K562 (cell line): ENCODE data around the gene LHB. TPM values are rescaled to one million over a fixed set of nuclear protein-coding genes. Genes with fewer than 3 reads are reported as not detected.

Experiments used
- ARID1B ChIP-seq: fragments of 450-650 bp; IDR thresholded peaks from 2 replicates; pipeline ENCODE4 v1.6.1; 2016; ENCODE audit warnings: antibody characterized with exemption, mild to moderate bottlenecking, inconsistent platforms
- CBFA2T3 ChIP-seq: fragments of 450-650 bp; IDR thresholded peaks from 2 replicates; pipeline ENCODE4 v1.6.1; 2017
- FOXJ3 ChIP-seq: sonication (generic); formaldehyde crosslinking; IDR thresholded peaks from 2 replicates; pipeline ENCODE4 v1.4.0; 2020; ENCODE audit warnings: mild to moderate bottlenecking, missing genetic modification reagents
- POLR2A ChIP-seq: fragments of 450-650 bp; conservative IDR thresholded peaks from 2 replicates; pipeline ENCODE4 v1.6.1; 2016
- RBFOX2 ChIP-seq: fragments of 200-400 bp; formaldehyde crosslinking; IDR thresholded peaks from 2 replicates; pipeline ENCODE4 v1.6.1; 2017; ENCODE audit warnings: low read depth, mild to moderate bottlenecking, low read length, moderate library complexity
- SMARCA5 ChIP-seq: fragments of 450-650 bp; IDR thresholded peaks from 2 replicates; pipeline ENCODE4 v1.6.1; 2016
- SUPT5H ChIP-seq: fragments of 450-650 bp; IDR thresholded peaks from 2 replicates; pipeline ENCODE4 v1.6.1; 2016
- ZNF24 ChIP-seq: fragments of 450-650 bp; IDR thresholded peaks from 2 replicates; pipeline ENCODE4 v1.6.1; 2016
- polyA plus RNA-seq, 8 experiments: library from polyadenylated mRNA; depleted of rRNA in 4 of 8; stranded (reverse) in 5 of 8; unstranded in 3 of 8; fragments of >200 nt; fragmentation: Nextera tagmentation in 2 of 8; fragmentation: Illumina TruSeq in 1 of 8; extraction: Ambion mirVana in 2 of 8; extraction: Trizol in 1 of 8; gene quantifications; 2 replicates each; pipeline versions ENCODE4 v1.2.1 to v1.2.3, GENCODE V29; 2011 to 2014; ENCODE audit warnings: inconsistent platforms in 1 of 8, missing spikeins in 1 of 8
- total RNA-seq, 7 experiments: library from RNA; depleted of rRNA in 6 of 7; stranded (reverse); fragments of >200 nt in 6 of 7; fragmentation: Illumina TruSeq in 2 of 7; extraction: Trizol in 2 of 7; gene quantifications; 2 replicates each; pipeline versions ENCODE4 v1.2.1 to v1.2.3, GENCODE V29; 2011 to 2021; ENCODE audit warnings: low replicate concordance in 1 of 7
- TF ChIP-seq, protein P1 (sequence below): fragments of 450-650 bp; IDR thresholded peaks from 2 replicates; pipeline ENCODE4 v1.6.1; 2016; ENCODE audit warnings: borderline replicate concordance
- TF ChIP-seq, protein P2 (sequence below): sonication (generic); formaldehyde crosslinking; IDR thresholded peaks from 2 replicates; pipeline ENCODE4 v1.9.0; 2022; ENCODE audit warnings: mild to moderate bottlenecking, missing genetic modification reagents
- TF ChIP-seq, protein P3 (sequence below), 2 experiments: fragments of 450-650 bp in 1 of 2; sonication (generic) in 1 of 2; formaldehyde crosslinking in 1 of 2; IDR thresholded peaks in 1 of 2; conservative IDR thresholded peaks in 1 of 2; 2 replicates each; pipeline versions ENCODE4 v1.6.1 to v1.8.1; 2016 to 2023; ENCODE audit warnings: mild to moderate bottlenecking in 2 of 2, moderate library complexity in 2 of 2, inconsistent platforms in 1 of 2, missing genetic modification reagents in 1 of 2
- TF ChIP-seq, protein P4 (sequence below): fragments of 450-650 bp; IDR thresholded peaks from 2 replicates; pipeline ENCODE4 v1.7.0; 2016; ENCODE audit warnings: borderline replicate concordance
- TF ChIP-seq, protein P5 (sequence below): fragments of 450-650 bp; IDR thresholded peaks from 2 replicates; pipeline ENCODE4 v1.6.1; 2018; ENCODE audit not compliant: partially characterized antibody
- TF ChIP-seq, protein P6 (sequence below), 2 experiments: fragments of 450-650 bp; IDR thresholded peaks; 2 replicates each; pipeline ENCODE4 v1.6.1; 2016

Gene LHB
- total and polyA plus RNA-seq, 9 of the 15 experiments (the other 6 are each of a cell fraction or from before 2014, with no cell fraction given), result 0.54 TPM; not detected in 8

DNA sequence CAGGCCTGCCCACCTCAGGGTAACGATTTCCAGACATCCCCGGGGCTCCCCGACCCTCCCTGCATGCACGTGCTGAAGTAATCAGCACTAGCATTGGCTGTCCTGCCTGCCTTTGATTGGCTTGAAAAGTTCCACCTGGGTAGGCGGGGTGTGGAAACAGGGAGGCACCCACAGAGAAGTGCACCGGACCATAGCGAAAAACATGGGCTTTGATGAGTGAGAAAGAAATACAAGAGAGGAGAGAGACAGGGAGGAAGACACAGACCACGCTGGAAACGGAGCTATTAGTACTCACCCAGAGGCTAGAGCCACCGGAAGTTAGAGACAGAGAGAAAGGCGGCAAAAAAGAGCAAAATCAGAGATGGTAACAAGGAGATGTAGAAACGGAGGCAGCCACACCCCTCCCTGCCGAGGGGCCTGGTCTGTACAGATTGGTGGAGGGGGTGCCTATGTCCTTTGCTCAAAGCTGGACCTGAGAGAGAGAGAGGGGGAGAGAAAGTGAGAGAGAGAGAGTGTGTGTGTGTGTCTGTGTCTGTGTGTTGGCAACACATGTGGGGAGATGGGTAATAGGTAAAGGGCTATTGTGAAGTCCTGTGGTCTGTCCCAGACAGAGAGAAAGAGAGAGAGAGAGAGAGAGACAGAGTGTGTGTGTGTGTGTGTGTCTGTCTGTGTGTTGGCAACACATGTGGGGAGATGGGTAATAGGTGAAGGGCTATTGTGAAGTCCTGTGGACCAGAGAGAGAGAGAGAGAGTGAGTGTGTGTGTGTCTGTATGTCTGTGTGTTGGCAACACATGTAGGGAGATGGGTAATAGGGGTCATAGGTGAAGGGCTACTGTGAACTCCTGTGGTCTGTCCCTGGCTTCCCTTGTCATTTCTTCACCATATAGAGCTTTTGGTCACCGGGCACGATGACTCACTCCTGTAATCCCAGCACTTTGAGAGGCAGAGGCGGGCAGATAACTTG lies 4.3 kb upstream of the LHB start (continued):
- TF ChIP-seq, protein P1, sequence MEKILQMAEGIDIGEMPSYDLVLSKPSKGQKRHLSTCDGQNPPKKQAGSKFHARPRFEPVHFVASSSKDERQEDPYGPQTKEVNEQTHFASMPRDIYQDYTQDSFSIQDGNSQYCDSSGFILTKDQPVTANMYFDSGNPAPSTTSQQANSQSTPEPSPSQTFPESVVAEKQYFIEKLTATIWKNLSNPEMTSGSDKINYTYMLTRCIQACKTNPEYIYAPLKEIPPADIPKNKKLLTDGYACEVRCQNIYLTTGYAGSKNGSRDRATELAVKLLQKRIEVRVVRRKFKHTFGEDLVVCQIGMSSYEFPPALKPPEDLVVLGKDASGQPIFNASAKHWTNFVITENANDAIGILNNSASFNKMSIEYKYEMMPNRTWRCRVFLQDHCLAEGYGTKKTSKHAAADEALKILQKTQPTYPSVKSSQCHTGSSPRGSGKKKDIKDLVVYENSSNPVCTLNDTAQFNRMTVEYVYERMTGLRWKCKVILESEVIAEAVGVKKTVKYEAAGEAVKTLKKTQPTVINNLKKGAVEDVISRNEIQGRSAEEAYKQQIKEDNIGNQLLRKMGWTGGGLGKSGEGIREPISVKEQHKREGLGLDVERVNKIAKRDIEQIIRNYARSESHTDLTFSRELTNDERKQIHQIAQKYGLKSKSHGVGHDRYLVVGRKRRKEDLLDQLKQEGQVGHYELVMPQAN, result peak; percentile 15; the same call in 1 of the 2 replicates
- TF ChIP-seq POLR2A (peak; percentile 45; the same call in 1 of the 2 replicates), FOXJ3 (CRISPR knock-in tag) (no peak), SUPT5H (0 out of 2 replicates have a peak, but pooled peaks have one; percentile 34), SMARCA5 (peak; percentile 54; the same call in 1 of the 2 replicates), ZNF24 (peak; percentile 29; the same call in 1 of the 2 replicates), ARID1B (peak; percentile 34), CBFA2T3 (0 out of 2 replicates have a peak, but pooled peaks have one; percentile 17), RBFOX2 (no peak)
- TF ChIP-seq, protein P2, sequence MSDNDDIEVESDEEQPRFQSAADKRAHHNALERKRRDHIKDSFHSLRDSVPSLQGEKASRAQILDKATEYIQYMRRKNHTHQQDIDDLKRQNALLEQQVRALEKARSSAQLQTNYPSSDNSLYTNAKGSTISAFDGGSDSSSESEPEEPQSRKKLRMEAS (CRISPR knock-in tag), result peak; percentile 23; the same call in 1 of the 2 replicates
- TF ChIP-seq, protein P3, sequence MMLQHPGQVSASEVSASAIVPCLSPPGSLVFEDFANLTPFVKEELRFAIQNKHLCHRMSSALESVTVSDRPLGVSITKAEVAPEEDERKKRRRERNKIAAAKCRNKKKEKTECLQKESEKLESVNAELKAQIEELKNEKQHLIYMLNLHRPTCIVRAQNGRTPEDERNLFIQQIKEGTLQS (IDR thresholded peaks at IDR 0.05), result peak; percentile 84
- TF ChIP-seq, protein P3 (CRISPR knock-in tag; conservative IDR thresholded peaks at IDR 0.05), result no peak
- TF ChIP-seq, protein P4, sequence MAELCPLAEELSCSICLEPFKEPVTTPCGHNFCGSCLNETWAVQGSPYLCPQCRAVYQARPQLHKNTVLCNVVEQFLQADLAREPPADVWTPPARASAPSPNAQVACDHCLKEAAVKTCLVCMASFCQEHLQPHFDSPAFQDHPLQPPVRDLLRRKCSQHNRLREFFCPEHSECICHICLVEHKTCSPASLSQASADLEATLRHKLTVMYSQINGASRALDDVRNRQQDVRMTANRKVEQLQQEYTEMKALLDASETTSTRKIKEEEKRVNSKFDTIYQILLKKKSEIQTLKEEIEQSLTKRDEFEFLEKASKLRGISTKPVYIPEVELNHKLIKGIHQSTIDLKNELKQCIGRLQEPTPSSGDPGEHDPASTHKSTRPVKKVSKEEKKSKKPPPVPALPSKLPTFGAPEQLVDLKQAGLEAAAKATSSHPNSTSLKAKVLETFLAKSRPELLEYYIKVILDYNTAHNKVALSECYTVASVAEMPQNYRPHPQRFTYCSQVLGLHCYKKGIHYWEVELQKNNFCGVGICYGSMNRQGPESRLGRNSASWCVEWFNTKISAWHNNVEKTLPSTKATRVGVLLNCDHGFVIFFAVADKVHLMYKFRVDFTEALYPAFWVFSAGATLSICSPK, result 0 out of 2 replicates have a peak, but pooled peaks have one; percentile 71
- TF ChIP-seq, protein P5, sequence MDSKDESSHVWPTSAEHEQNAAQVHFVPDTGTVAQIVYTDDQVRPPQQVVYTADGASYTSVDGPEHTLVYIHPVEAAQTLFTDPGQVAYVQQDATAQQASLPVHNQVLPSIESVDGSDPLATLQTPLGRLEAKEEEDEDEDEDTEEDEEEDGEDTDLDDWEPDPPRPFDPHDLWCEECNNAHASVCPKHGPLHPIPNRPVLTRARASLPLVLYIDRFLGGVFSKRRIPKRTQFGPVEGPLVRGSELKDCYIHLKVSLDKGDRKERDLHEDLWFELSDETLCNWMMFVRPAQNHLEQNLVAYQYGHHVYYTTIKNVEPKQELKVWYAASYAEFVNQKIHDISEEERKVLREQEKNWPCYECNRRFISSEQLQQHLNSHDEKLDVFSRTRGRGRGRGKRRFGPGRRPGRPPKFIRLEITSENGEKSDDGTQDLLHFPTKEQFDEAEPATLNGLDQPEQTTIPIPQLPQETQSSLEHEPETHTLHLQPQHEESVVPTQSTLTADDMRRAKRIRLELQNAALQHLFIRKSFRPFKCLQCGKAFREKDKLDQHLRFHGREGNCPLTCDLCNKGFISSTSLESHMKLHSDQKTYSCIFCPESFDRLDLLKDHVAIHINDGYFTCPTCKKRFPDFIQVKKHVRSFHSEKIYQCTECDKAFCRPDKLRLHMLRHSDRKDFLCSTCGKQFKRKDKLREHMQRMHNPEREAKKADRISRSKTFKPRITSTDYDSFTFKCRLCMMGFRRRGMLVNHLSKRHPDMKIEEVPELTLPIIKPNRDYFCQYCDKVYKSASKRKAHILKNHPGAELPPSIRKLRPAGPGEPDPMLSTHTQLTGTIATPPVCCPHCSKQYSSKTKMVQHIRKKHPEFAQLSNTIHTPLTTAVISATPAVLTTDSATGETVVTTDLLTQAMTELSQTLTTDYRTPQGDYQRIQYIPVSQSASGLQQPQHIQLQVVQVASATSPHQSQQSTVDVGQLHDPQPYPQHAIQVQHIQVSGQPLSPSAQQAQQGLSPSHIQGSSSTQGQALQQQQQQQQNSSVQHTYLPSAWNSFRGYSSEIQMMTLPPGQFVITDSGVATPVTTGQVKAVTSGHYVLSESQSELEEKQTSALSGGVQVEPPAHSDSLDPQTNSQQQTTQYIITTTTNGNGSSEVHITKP, result no peak
- TF ChIP-seq, protein P6, sequence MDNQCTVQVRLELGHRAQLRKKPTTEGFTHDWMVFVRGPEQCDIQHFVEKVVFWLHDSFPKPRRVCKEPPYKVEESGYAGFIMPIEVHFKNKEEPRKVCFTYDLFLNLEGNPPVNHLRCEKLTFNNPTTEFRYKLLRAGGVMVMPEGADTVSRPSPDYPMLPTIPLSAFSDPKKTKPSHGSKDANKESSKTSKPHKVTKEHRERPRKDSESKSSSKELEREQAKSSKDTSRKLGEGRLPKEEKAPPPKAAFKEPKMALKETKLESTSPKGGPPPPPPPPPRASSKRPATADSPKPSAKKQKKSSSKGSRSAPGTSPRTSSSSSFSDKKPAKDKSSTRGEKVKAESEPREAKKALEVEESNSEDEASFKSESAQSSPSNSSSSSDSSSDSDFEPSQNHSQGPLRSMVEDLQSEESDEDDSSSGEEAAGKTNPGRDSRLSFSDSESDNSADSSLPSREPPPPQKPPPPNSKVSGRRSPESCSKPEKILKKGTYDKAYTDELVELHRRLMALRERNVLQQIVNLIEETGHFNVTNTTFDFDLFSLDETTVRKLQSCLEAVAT (IDR thresholded peaks at IDR 0.05), result 0 out of 4 replicates have a peak, but pooled peaks of 1 of the 2 experiments have one; percentile 44
